HG02981 (cell line): ENCODE measurements around the gene UBE2I.

Experiments
- ATAC-seq: cut with Tn5 transposase; IDR thresholded peaks from one replicate; pipeline ENCODE4 v1.9.1; 2021; ENCODE audit warnings: mild to moderate bottlenecking, moderate library complexity; ENCODE audit not compliant: unreplicated experiment

The UBE2I gene

GRCh38 chr16:1277151-1277598 lies 32.3 kb upstream of the UBE2I start:
- ATAC-seq, result no peak

- no peak for ATAC-seq
Measured at GRCh38 chr16:1277617-1278282, 31.7 kb upstream of the UBE2I start.

- ATAC-seq, result no peak
Measured at GRCh38 chr16:1278477-1278876, 31.0 kb upstream of the UBE2I start.

GRCh38 chr16:1279081-1279944 lies 30.1 kb upstream of the UBE2I start:
- no peak for ATAC-seq

- ATAC-seq, result no peak
Measured at GRCh38 chr16:1279945-1280589, 29.4 kb upstream of the UBE2I start.

GRCh38 chr16:1280783-1281182 lies 28.7 kb upstream of the UBE2I start:
- no peak for ATAC-seq

- ATAC-seq, result no peak
Measured at GRCh38 chr16:1281517-1281916, 27.9 kb upstream of the UBE2I start.

- no peak for ATAC-seq
Measured at GRCh38 chr16:1282324-1282973, 27.0 kb upstream of the UBE2I start.

- no peak for ATAC-seq
Measured at GRCh38 chr16:1283296-1283695, 26.1 kb upstream of the UBE2I start.

- ATAC-seq, result no peak
Measured at GRCh38 chr16:1283996-1284616, 25.3 kb upstream of the UBE2I start.

GRCh38 chr16:1285669-1286512 lies 23.5 kb upstream of the UBE2I start:
- ATAC-seq, result no peak

- no peak for ATAC-seq
Measured at GRCh38 chr16:1286513-1287094, 22.8 kb upstream of the UBE2I start.

GRCh38 chr16:1287982-1288670 lies 21.3 kb upstream of the UBE2I start:
- no peak for ATAC-seq

- no peak for ATAC-seq
Measured at GRCh38 chr16:1288813-1289476, 20.5 kb upstream of the UBE2I start.

GRCh38 chr16:1289477-1289866 lies 20.0 kb upstream of the UBE2I start:
- ATAC-seq, result no peak

GRCh38 chr16:1290063-1290501 lies 19.4 kb upstream of the UBE2I start:
- no peak for ATAC-seq

- no peak for ATAC-seq
Measured at GRCh38 chr16:1290860-1291575, 18.4 kb upstream of the UBE2I start.

GRCh38 chr16:1291576-1291974 lies 17.9 kb upstream of the UBE2I start:
- no peak for ATAC-seq
